Forelimb muscle (tissue), 1 donor: ENCODE results near the gene DEXI. TPM values are rescaled to one million over a fixed set of nuclear protein-coding genes. Genes with fewer than 3 reads are reported as not detected.

Source experiments
- DNase-seq: peaks from one replicate; pipeline ENCODE4 v3.0.0-alpha.2; 2013; ENCODE audit warnings: low read depth
- polyA plus RNA-seq: library from polyadenylated mRNA; unstranded; fragments of 120-200 nt; gene quantifications from one replicate; pipeline ENCODE4 v1.2.1, GENCODE V29; 2013; ENCODE audit not compliant: insufficient read length

DEXI gene
- 56.9 TPM for polyA plus RNA-seq

GRCh38 chr16:10942352-10943063 is at the start of gene DEXI:
Gene DEXI (minus strand): TSS chr16:10942468. CDS start chr16:10942005, 463 bp downstream.
- DNase-seq, result peak; percentile 73

- no peak for DNase-seq
These were observed 48.1 kb upstream of the DEXI start for GRCh38 chr16:10990378-10990777.

- no peak for DNase-seq
These were observed 47.3 kb upstream of the DEXI start for GRCh38 chr16:10989559-10989958.

GRCh38 chr16:10988879-10989278 is 46.6 kb upstream of the DEXI start:
- DNase-seq, result no peak

- no peak for DNase-seq
These were observed 46.0 kb upstream of the DEXI start for GRCh38 chr16:10988164-10988803.

GRCh38 chr16:10987361-10988163 is 45.3 kb upstream of the DEXI start:
- DNase-seq, result no peak

- DNase-seq, result no peak
These were observed 42.2 kb upstream of the DEXI start for GRCh38 chr16:10984509-10984908.

- DNase-seq, result no peak
These were observed 40.9 kb upstream of the DEXI start for GRCh38 chr16:10983159-10983558.

GRCh38 chr16:10982465-10983150 is 40.3 kb upstream of the DEXI start:
- peak; percentile 73 for DNase-seq

- no peak for DNase-seq
These were observed 39.5 kb upstream of the DEXI start for GRCh38 chr16:10981697-10982216.

- no peak for DNase-seq
These were observed 38.5 kb upstream of the DEXI start for GRCh38 chr16:10980813-10981212.

GRCh38 chr16:10979717-10980601 is 37.7 kb upstream of the DEXI start:
- peak; percentile 81 for DNase-seq

GRCh38 chr16:10978871-10979446 is 36.7 kb upstream of the DEXI start:
- no peak for DNase-seq

- no peak for DNase-seq
These were observed 35.9 kb upstream of the DEXI start for GRCh38 chr16:10978124-10978523.

- no peak for DNase-seq
These were observed 34.4 kb upstream of the DEXI start for GRCh38 chr16:10976634-10977033.

- no peak for DNase-seq
These were observed 30.7 kb upstream of the DEXI start for GRCh38 chr16:10972819-10973464.

- no peak for DNase-seq
These were observed 30.0 kb upstream of the DEXI start for GRCh38 chr16:10972108-10972818.

- DNase-seq, result peak; percentile 77
These were observed 29.3 kb upstream of the DEXI start for GRCh38 chr16:10971560-10971961.

- DNase-seq, result no peak
These were observed 27.8 kb upstream of the DEXI start for GRCh38 chr16:10970065-10970464.
